ENCODE results near the gene CD68.

GRCh38 chr17:7587420-7588151, 8.1 kb downstream of the CD68 start:
- TF ChIP-seq CTCF (IDR thresholded peaks at IDR 0.05; ENCODE audit: poor library complexity) = no peak
- TF ChIP-seq EZH2 (IDR thresholded peaks at IDR 0.05; ENCODE audit: borderline replicate concordance) = no peak
